ENCODE results near the gene BRWD1.
"Not testable (repeated sequence)": the region's sequence is repeated elsewhere in the genome, so short reads cannot be mapped to it uniquely, and the experiment has no call there.

BRWD1 gene

DNA sequence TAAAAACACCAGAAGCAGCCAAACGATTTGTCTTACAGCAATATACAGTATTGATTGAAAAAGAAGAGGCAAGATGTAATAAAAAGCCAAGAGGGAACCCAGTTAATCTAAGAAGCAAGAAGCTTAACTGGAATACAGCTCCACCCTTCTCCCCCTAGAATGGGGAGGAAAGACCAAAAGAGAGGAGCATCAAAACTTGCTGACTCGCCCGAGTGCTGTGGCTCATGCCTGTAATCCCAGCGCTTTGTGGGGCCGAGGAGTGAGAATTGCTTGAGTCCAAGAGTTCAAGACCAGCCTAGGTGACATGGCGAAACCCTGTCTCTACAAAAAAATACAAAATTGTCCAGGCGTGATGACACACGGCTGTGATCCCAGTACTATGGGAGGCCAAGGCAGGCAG, 32.2 kb downstream of the BRWD1 start:
- DNase-seq: no peak

DNA sequence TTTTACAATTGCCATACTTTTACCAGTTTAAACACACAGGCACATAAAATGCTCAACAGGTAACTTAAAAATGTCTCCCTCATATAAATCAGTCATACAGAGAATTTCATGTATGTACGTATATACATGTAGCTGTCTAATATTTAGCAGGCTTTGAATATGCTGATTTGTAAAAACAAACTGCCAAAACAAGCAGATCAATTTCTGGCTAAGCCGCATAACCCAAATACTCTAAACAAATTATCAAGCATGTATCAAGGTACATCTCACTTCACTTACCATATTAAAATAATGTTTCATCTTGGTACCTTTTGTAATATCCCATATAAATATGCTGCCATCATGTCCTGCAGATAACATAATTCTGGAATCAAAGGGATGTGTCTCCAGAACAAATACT, 43.8 kb downstream of the BRWD1 start:
- DNase-seq: no peak

DNA sequence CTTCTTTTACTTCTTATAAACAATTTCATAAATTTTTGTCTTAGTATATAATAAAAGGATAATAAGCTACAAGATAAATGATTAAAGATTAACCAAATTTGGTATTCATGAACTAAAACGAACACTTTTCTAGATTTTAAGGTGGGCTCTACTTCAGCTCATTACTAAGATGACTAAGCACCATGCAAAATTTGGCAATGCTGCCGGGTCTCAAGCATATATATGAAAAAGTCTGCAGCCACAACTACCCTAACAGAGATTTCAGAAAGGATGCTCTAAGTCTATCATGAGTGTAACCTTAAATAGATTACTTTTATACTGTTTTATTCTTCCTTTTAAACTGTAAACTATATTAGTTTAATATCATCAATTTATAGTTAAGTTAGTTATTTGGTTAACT, 47.8 kb downstream of the BRWD1 start:
- no peak for DNase-seq

DNA sequence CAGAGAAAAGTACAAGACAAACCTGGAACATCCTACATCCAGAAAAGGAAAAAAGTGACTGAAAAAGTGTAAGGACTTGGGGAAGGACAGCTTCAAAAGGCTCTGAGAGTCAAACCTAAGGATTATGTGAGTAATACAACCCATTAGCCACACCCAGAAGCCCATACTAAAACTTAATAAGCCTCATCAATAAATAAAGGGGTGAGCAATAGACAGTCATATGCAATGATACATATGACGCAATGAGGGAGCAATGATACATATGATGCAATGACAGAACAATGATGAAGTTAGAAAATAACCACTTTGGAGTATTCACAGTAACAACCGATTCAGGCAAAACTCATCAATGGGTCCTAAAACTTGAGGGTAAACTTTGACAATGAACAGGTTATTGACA, 50.1 kb downstream of the BRWD1 start:
- no peak for DNase-seq

DNA sequence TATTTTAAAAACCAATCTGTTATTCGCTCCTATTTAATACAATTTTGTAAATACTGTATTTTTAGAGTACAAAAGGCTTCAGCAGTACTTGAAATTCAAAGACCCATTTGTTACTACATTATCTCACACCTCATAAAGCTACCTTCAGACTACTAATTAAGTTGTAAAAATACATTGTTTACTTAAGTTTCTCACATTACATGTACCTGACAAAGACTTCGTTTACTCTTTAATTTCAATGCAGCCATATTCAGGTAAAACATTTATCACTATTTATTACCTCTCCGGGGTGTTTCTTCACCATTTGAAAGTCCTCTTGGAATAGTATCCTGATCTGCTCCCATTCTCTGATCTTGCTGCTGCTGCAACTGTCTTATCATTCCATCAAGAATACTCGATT, 55.2 kb downstream of the BRWD1 start:
- DNase-seq: no peak

DNA sequence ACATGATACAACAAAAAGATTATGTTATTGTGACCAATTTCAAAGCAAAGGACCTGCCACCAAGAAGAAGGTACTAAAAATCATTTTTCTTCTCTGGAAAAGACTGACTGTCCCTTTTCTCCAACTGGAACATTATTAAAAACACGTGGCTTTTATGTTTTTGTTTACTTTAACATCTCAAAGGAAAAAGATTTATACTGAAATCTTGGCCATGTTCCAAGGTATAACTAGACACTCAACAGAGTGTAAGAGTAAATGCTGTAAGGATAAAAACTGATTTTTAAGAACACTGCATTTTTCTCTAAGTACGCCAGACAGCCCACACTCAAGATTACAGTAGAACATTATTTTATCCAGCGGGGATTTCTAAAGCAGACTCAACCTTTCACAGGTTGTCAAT, 62.1 kb downstream of the BRWD1 start:
- DNase-seq: no peak

DNA sequence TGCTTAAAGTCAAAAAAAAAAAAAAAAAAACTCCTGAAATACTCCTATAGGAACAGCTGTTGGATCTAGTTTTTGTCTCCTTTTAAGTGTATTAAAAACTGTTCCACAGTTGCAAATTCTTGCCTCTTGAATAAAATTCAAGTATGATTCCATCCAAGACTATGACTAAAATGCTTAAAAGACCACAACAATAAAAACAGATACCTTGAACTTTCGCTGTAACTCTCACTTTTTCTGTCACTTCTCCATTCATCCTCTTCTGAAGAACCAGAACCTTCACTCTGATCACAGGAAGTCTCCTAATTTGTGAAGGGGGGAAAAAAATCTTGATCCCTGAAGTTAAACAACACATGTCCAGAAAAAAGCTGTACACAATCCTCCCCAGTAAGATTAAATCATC, 75.2 kb downstream of the BRWD1 start:
- no peak for DNase-seq

DNA sequence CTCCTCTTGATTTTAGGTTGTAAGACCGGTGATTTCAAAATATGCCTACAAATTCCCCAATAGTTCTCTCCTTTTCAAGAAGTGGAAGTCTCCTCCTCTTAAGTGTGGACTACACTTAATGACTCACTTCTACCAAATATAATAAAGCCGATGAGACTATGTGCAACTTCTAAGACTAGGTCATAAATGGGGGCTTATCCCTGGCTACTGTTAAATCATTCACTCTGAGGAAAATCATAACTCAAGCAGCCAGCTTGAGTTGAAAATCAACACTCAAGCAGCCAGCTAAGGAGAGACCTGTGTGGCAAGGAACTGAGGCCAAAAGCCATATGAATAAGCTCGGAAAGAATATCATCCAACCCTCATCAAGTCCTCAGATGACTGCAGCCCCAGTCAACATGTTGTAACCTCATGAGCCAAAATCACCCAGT, 80.6 kb downstream of the BRWD1 start:
- DNase-seq: no peak

DNA sequence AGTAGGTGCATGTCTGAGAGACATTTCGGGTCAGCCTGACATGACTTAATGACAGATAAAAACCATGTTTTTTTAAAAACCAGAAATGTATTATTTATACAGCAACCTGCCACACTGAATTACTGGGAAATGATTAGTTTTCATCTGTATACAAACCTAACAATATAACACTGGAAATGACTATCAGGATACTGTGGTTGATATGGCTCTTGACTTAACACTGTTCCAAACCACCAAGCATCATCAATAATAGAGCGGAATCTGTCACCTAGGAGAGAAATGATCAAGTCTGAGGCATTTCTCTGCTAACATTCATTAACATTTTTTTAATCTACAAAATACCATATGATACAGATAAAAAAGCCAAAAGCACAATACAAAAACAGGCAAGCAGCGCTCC, 88.5 kb downstream of the BRWD1 start:
- no peak for DNase-seq

DNA sequence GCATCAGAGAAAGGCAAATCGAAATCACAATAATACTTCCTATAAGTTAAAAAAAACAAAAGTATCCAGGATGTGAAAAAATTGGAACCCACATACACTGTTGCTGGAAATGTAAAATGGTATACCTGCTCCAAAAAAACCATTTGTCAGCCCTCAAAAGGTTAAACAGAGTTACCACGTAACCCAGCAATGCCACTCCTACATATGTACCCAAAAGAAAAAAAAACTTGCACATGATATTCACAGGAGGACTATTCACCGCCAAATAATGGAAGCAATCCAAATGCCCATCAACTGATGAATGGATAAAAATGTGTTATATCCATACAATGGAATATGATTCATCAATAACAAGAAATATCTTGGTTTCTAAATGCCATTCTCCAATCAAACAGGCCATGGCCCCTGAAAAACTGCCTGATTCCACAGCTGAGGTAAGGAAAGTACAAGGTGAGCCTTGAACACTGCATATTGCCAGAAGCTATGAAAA, 91.4 kb downstream of the BRWD1 start:
- DNase-seq: no peak

DNA sequence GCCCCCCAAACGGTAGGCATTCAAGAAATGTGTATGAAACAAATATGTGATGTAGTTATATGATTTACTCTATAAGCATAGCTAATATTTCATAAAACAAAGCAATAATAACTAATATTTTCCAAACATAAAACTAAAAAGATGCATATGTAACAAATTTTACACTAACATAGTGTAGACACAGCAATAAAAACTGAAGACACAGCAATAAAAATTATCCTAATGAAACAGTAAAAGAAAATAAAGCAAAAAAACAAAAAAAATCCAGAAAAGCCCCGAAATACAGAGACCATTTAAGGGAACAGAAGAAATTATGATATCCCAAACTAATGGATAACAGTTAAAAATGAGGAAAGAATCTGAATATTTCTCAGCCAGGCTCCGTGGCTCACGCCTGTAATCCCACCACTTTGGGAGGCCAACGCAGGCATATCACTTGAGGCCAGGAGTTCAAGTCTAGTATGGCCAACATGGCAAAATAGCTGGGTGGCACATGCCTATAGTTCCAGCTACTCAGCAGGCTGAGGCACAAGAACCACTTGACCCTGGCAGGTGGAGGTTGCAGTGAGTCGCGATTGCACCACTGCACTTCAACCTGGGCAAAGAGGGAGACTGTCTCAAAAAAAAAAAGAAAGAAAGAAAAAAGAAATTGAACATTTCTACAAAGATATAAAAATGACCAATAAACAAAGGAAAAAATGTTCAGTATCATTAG, 92.0 kb downstream of the BRWD1 start:
- DNase-seq: no peak

DNA sequence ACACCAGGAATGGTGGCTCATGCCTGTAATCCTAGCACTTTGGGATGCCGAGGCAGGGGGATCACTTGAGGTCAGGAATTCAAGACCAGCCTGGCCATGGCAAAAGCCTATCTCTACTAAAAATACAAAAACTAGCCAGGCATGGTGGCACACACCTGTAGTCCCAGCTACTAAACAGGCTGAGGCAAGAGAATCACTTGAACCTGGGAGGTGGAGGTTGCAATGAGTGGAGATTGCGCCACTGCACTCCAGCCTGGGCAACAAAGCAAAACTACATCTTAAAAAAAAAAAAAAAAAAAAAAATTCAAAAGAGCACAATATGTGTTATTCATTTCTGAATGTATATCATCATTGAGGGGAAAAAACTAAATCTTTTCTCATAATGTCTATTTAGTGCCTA, 92.6 kb downstream of the BRWD1 start:
- not testable (repeated sequence) for DNase-seq

DNA sequence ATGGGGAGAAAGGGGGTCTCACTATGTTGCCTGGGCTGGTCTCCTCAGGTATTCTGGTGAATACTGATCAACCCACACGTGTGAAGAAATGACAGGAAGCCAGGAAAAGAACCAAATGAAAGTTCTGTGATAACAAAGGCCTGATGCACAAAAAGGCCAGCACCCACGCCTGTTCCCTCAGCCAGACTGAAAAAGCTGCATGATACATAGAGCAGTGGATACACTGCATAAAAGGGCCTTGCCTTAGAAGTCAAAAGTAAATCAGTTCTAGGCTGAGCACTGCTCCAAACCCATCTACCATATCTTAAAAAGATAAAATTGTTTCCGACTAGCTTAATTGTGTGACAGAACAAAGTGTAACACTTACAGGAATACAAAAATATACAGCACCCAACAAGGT, 93.3 kb downstream of the BRWD1 start:
- DNase-seq: no peak

DNA sequence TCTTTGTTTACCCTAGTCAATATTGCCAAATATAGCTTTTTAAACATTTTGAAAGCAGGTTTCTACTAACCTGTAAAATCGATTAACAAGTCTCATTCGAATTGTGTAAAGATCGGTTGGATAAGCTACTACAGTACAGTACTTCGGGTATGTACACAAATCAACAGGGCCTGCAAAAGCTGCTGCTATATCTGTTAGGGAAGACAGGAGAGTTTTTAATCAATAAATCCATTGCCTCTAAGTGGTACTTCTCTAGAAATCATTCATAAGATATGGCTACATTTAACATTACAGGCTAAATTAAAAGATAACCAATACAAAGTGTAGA, 95.4 kb downstream of the BRWD1 start:
- DNase-seq: no peak

DNA sequence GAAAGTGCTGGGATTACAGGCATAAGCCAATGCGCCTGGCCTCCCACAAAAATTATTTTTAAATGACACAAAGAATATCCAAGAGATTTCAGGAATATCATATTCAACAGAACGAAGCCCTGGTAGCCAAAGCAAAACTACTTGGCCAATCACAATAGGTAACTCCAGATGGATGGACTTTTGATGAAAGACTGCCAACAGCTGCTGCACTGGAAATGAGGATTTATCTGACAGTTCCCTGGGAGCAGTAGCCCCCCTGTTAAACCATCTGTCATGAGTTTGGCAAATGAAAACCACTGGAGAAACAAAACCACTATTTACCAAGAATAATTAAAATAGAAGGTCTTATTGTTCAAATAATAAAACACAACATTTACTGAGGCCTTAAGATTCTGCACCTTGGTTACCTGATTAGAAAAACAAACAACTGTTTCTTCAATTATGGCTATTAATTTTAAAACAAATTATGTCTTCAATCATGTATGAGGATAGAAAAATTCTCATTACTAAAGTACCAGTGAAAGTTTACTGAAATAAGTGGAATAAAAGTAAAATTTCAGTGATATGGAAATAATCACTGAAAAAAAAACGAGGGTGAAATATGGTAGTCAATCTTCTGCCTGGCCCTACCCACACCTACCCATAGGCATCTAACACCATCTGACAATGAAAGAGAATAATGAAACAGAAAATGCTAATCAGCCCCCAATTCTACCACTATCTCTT, 95.9 kb downstream of the BRWD1 start:
- DNase-seq: no peak

DNA sequence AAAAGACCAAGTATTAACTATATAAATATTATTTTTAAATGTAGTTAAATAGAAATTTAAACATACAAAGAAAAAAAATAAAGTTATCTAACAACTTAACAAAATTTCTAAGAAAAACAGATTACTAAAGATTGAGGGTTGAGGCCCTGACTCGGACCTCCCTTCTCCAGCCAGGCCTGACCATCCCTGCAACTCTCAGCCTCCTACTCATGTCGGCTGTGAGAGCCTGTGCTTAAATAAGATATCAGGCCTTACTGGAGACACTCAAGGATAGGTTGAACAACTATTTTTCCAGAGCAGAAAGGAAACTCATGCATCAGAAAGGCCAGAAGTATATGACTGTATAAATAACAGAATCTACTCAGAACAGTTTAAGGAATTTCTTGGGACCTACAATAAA, 97.1 kb downstream of the BRWD1 start:
- DNase-seq: no peak

DNA sequence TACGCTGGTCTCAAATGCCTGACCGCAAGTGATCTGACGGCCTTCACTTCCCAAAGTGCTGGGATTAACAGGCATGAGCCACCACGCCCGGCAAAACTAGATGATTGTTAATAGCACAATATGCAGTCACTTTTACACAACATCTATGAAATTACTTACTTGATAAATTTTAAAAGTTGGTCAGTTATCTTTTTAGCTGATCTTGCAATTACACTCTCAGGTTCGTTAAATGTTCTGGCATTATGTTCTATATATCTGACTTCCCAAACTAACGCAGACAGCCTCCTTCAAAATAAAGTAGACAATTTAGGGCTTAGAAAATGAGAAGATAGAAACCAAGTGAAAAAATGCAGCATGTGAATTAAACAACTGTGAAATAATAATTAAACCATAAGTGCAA, 98.4 kb downstream of the BRWD1 start:
- no peak for DNase-seq

DNA sequence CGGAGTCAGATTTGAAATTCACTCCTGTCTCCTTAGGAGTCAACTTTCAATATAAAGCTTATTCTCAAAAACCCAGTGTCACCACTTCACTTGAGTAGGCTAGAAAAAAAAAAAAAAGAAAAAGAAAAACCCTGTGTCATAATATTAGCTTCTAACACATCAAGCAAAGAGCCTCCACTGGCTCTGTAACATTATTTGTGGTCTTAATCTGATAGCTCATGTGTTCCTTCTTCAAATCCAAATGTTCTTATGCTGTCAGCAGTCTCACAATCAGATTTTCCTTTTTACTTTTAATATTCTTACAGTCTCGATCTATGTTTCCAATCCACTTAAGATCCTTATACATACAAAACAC, 104.1 kb downstream of the BRWD1 start:
- DNase-seq: no peak

DNA sequence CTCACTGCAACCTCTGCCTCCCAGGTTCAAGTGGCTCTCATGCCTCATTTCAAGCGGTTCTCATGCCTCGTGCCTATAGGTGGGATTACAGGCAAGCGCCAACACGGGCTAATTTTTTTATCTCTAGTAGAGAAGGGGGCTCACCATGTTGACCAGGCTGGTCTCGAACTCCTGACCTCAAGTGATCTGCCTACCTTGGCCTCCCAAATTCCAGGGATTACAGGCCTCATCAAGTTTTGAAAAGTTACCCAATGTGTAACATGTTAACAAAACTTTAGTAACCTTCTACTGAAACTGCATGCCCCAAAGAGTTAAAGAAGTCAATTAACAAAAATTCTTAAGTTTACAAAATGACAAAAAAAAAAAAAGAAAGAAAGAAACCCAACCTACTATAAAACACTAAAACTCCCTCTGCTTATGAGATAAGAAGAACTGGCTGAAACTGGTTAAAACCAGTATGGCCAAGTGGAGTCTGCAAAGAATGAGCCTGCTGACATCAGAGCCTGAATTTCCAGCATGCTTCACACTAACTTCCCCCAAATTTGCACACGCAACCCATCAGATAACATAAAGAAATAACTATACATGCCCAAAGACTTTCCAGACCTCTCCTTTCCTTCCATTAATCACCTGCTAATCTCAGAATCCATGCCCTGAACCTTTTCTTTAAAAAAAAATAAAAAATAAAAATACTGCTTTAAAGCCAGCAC, 104.7 kb downstream of the BRWD1 start:
- no peak for DNase-seq

DNA sequence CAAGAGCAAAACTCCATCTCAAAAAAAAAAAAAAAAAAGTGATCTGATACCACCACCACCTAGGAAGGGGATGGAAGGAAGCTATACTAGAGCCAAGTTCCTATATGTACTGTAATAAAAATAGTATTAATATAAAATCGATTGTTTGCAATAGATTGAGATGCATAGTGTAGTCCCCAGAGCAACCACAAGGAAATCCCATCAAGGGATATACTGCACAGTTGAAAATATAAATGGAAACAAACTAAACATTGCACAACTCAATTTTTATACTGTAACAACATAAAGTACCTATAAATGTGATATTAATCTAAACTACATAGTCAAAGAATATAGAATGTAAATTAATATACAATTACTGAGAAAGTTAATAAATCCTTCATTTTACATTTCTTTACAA, 109.3 kb downstream of the BRWD1 start:
- DNase-seq: no peak

DNA sequence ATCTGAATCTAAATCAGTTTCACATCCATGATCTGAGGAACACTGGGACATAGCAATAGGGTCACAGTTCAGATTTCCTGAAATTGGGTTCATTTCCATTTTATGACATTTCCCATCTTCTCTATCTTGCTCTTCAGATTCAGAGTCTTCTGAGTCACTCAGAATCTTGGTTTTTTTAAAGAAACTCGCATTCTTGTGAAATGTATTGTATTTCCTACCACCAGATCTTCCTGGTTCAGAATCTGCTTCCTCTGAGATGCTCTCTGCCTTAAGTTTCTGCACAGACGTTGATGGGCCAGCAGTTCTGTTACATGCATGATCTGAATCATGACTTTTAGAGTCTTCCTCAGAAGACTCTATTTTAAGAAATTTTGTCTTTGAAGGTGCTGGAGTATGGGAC, 114.6 kb downstream of the BRWD1 start:
- no peak for DNase-seq

DNA sequence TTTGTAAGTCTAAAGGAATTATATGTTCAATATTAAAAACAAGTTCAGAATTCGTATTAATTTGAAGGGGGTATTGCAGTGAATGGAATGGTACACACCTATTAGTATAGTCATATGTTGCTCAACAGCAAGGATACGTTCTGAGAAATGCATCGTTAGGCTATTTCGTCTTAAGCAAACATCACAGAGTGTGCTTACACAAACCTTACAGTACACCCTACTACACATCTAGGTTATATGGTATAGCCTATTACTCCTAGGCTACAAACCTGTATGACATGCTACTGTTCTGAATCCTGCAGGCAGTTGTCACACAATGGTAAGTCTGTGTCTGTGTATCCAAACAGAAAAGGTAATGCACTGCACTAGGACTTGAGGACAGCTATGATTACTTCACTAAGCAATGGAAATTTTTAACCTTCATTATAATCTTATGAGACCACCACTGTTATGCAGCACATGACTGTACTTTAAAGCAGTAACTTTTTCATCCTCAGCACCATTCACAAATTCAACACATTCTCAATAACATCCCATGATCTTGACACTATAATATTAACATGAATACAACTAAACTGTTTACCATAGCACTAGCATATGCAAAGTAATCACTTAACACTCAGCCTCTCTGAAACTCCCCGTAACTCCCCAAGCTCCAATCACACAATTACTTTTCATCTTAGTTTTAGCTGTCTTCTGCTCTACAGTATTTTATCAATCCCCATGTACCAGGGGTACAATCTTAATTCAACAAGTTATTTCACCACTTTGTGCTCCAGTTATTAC, 115.8 kb downstream of the BRWD1 start:
- no peak for DNase-seq

DNA sequence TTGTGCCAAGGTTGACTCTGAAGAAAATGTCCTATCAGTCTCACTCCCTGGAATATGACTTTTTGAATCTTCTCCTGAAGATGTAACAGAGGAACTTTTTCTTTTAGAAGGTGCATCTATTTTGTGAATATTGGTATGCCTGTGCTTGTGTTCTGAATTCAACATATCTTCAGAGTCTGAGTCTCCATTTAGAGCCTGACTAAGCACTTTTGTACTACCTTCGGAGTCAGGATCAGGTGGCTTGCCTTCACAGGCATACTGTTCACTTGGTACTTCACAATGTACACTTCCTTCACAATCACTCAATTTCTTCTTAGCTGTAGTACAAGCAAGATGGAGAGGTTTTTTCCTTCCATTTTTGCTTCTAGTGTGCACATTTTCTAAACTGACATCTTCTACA, 116.6 kb downstream of the BRWD1 start:
- no peak for DNase-seq

DNA sequence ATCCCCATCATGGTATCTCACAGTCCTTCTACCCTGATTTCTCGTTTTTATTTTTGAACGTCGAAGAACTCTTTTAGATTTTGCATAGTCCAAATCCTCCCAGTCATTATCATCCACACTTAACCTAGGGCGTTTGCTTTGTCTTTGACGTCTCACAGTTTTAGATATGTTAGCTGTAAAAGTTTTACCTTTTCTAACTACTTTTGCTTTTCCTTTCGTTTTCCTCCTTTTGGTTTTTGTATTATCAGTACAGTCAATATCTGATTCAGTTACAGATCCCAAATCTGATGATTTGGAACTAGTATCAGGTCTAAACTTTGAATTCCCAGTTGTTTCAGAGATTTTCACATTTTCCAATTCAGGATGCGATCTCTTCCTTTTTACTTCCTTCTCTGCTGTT, 117.1 kb downstream of the BRWD1 start:
- DNase-seq: no peak

Data from stimulated activated CD4-positive, alpha-beta T cell treated with anti-CD3 and anti-CD28 coated beads, Interleukin-12 subunit alpha, Interleukin-12 subunit beta, amount 100 ng/mL, for 4 hours (primary cell).